Fibroblast of villous mesenchyme (primary cell): Measurements from ENCODE around the gene SGMS1. TPM values are rescaled to one million over a fixed set of nuclear protein-coding genes. Genes with fewer than 3 reads are reported as not detected.

Experiments
- DNase-seq: peaks from one replicate; pipeline ENCODE4 v3.0.0-alpha.2; 2010; ENCODE audit warnings: low read depth
- H3K4me3 ChIP-seq: 2 replicates; pipeline ENCODE4 v1.5.1; 2011; ENCODE audit warnings: low read depth, mild to moderate bottlenecking, low read length
- total RNA-seq: library from RNA; depleted of rRNA; stranded (reverse); fragments of >200 nt; gene quantifications from 2 replicates; pipeline ENCODE4 v1.2.3, GENCODE V29; 2012
- TF ChIP-seq, protein P1 (sequence below): IDR thresholded peaks from 2 replicates; pipeline ENCODE4 v1.5.1; 2012; ENCODE audit warnings: low read depth, mild to moderate bottlenecking, low read length; ENCODE audit not compliant: insufficient read depth

SGMS1 gene
- total RNA-seq, 1 donor = 57.9 TPM

GRCh38 chr10:50566150-50566549, 57.6 kb downstream of the SGMS1 start:
- TF ChIP-seq, protein P1, sequence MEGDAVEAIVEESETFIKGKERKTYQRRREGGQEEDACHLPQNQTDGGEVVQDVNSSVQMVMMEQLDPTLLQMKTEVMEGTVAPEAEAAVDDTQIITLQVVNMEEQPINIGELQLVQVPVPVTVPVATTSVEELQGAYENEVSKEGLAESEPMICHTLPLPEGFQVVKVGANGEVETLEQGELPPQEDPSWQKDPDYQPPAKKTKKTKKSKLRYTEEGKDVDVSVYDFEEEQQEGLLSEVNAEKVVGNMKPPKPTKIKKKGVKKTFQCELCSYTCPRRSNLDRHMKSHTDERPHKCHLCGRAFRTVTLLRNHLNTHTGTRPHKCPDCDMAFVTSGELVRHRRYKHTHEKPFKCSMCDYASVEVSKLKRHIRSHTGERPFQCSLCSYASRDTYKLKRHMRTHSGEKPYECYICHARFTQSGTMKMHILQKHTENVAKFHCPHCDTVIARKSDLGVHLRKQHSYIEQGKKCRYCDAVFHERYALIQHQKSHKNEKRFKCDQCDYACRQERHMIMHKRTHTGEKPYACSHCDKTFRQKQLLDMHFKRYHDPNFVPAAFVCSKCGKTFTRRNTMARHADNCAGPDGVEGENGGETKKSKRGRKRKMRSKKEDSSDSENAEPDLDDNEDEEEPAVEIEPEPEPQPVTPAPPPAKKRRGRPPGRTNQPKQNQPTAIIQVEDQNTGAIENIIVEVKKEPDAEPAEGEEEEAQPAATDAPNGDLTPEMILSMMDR = no peak
- no peak overlapping the region for H3K4me3 ChIP-seq
- DNase-seq = no peak

GRCh38 chr10:50565301-50566083, 58.3 kb downstream of the SGMS1 start:
- H3K4me3 ChIP-seq = no peak overlapping the region
- TF ChIP-seq, protein P1 = no peak
- DNase-seq = no peak

DNA sequence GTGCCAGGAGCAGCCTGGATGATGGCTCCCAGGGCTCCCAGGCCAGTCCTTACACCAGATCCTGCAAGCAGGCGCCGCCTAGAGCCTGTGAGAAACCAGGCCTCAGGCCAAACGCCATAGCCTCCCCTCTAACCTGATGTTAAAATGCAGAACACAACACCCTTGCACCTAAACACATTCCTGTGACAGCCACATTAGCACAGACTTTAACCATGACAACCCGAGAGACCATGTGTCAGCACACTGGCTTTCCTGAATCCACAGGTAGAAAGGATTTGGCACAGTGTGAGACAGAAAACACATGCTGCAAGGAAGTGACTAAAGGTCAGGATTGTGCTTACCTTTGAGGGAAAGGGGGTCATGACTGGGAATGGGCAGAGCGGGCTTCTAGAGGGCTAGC, 59.9 kb downstream of the SGMS1 start:
- DNase-seq = no peak
- TF ChIP-seq, protein P1 = no peak
- no peak overlapping the region for H3K4me3 ChIP-seq

- TF ChIP-seq, protein P1 = peak; percentile 59
- no peak for DNase-seq
- no peak overlapping the region for H3K4me3 ChIP-seq
These were observed 61.9 kb downstream of the SGMS1 start for GRCh38 chr10:50561816-50562215.

DNA sequence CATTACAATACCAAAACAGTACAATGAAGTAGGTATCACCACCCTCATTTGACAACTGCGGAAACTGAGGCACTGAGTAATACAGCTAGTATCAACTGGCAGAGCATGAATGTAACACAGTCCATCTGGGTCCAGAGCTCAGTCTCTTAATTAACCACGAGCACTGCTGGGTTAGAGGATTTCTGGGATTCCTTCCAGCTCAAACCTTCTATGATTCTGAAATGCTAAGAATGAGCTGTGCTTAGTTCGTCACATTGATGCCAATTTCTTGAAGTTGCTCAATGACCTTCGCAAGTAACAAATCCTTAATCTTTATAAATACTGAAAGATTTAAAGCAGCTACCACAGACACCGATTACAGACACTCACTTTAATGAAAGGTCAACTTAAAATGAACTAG, 62.5 kb downstream of the SGMS1 start:
- no peak overlapping the region for H3K4me3 ChIP-seq
- TF ChIP-seq, protein P1 = no peak
- DNase-seq = peak; percentile 96

- DNase-seq = no peak
- H3K4me3 ChIP-seq = no peak overlapping the region
- TF ChIP-seq, protein P1 = no peak
These were observed 63.4 kb downstream of the SGMS1 start for GRCh38 chr10:50560370-50560769.

GRCh38 chr10:50558371-50558770, 65.4 kb downstream of the SGMS1 start:
- peak; percentile 59 for DNase-seq
- H3K4me3 ChIP-seq = no peak overlapping the region
- TF ChIP-seq, protein P1 = no peak
